Measurements from ENCODE around the gene PABPC1L. TPM values are rescaled to one million over a fixed set of nuclear protein-coding genes. Genes with fewer than 3 reads are reported as not detected.

Gene PABPC1L
- total and polyA plus RNA-seq, 2 of the 13 experiments (the other 11 are each of a cell fraction or from before 2014, with no cell fraction given), result 30.8 to 252 TPM

GRCh38 chr20:44896583-44896982 lies 13.3 kb upstream of the PABPC1L start (continued):
- TF ChIP-seq ZBED4 (CRISPR knock-in tag; IDR thresholded peaks at IDR 0.05; ENCODE audit: borderline replicate concordance) (no peak), ZBTB2 (CRISPR knock-in tag; IDR thresholded peaks at IDR 0.05; ENCODE audit: low read depth) (no peak), IRF2 (CRISPR knock-in tag; IDR thresholded peaks at IDR 0.05) (peak; percentile 76), YEATS2 (CRISPR knock-in tag; IDR thresholded peaks at IDR 0.05; ENCODE audit: borderline replicate concordance) (peak; percentile 45; the same call in 1 of the 2 replicates), ZNF180 (CRISPR knock-in tag; IDR thresholded peaks at IDR 0.05; ENCODE audit: borderline replicate concordance, low read depth) (no peak), YEATS4 (CRISPR knock-in tag; IDR thresholded peaks at IDR 0.05; ENCODE audit: borderline replicate concordance) (no peak), ZBTB20 (CRISPR knock-in tag; IDR thresholded peaks at IDR 0.05; ENCODE audit: borderline replicate concordance, low read depth) (no peak), ZBTB21 (CRISPR knock-in tag; IDR thresholded peaks at IDR 0.05) (no peak), ZNF224 (CRISPR knock-in tag; IDR thresholded peaks at IDR 0.05) (no peak), SMAD1 (CRISPR knock-in tag; IDR thresholded peaks at IDR 0.05; ENCODE audit: borderline replicate concordance, low read depth) (no peak), FOXJ3 (CRISPR knock-in tag; IDR thresholded peaks at IDR 0.05; ENCODE audit: borderline replicate concordance) (peak; percentile 39; the same call in 1 of the 2 replicates), ZFP36 (IDR thresholded peaks at IDR 0.05; ENCODE audit: borderline replicate concordance, low read depth, low read length, partially characterized antibody) (no peak), ZFP90 (CRISPR knock-in tag; IDR thresholded peaks at IDR 0.05; ENCODE audit: borderline replicate concordance) (no peak), NFIB (CRISPR knock-in tag; IDR thresholded peaks at IDR 0.05; ENCODE audit: borderline replicate concordance) (no peak), NPAS2 (CRISPR knock-in tag; IDR thresholded peaks at IDR 0.05; ENCODE audit: borderline replicate concordance) (no peak), SNAPC2 (CRISPR knock-in tag; IDR thresholded peaks at IDR 0.05) (peak; percentile 70; the same call in 1 of the 2 replicates), ZSCAN20 (CRISPR knock-in tag; IDR thresholded peaks at IDR 0.05; ENCODE audit: borderline replicate concordance) (no peak), HNRNPH1 (optimal IDR thresholded peaks at IDR 0.05; ENCODE audit: low read depth, low read length) (no peak), ZNF713 (CRISPR knock-in tag; IDR thresholded peaks at IDR 0.05) (no peak), KAT7 (CRISPR knock-in tag; IDR thresholded peaks at IDR 0.05; ENCODE audit: borderline replicate concordance) (no peak), PAX8 (CRISPR knock-in tag; IDR thresholded peaks at IDR 0.05; ENCODE audit: borderline replicate concordance) (no peak), ZNF839 (CRISPR knock-in tag; IDR thresholded peaks at IDR 0.05; ENCODE audit: borderline replicate concordance) (no peak), ZNF343 (CRISPR knock-in tag; IDR thresholded peaks at IDR 0.05) (no peak), ZNF263 (CRISPR knock-in tag; IDR thresholded peaks at IDR 0.05) (no peak), MAFG (CRISPR knock-in tag; IDR thresholded peaks at IDR 0.05) (no peak), ZNF3 (CRISPR knock-in tag; IDR thresholded peaks at IDR 0.05) (no peak)

All from HepG2 (cell line).